GM23248 (cell line): ENCODE data around the gene BMPR1B. TPM values are rescaled to one million over a fixed set of nuclear protein-coding genes. Genes with fewer than 3 reads are reported as not detected.
A peak's percentile ranks its signal among the peaks of the same experiment; 100 is the strongest.

Source experiments
- DNase-seq: peaks from one replicate; pipeline ENCODE4 v3.0.0-alpha.2; 2015
- H2AFZ ChIP-seq: fragments of 200-600 bp; sonication (generic); 2 replicates; pipeline ENCODE4 v1.6.1; 2016; ENCODE audit warnings: antibody characterized with exemption
- H3F3A ChIP-seq: fragments of 200-600 bp; sonication (generic); 2 replicates; pipeline ENCODE4 v1.6.1; 2016; ENCODE audit warnings: mild to moderate bottlenecking, antibody characterized with exemption, mixed run types; ENCODE audit not compliant: insufficient read depth
- H3K27ac ChIP-seq: fragments of 200-600 bp; sonication (generic); 2 replicates; pipeline ENCODE4 v1.5.1; 2016; ENCODE audit warnings: mild to moderate bottlenecking
- H3K27me3 ChIP-seq: fragments of 200-600 bp; sonication (generic); replicated peaks from 2 replicates; pipeline ENCODE4 v1.6.1; 2016; ENCODE audit warnings: mild to moderate bottlenecking; ENCODE audit not compliant: insufficient read depth
- H3K36me3 ChIP-seq: fragments of 200-600 bp; sonication (generic); 2 replicates; pipeline ENCODE4 v1.6.1; 2016; ENCODE audit warnings: low read depth, mild to moderate bottlenecking
- H3K4me1 ChIP-seq: fragments of 200-600 bp; sonication (generic); 2 replicates; pipeline ENCODE4 v1.6.1; 2016; ENCODE audit warnings: mild to moderate bottlenecking; ENCODE audit not compliant: insufficient read depth
- H3K4me2 ChIP-seq: fragments of 200-600 bp; sonication (generic); one replicate; pipeline ENCODE4 v1.6.1; 2016; ENCODE audit warnings: mild to moderate bottlenecking; ENCODE audit not compliant: unreplicated experiment
- H3K4me3 ChIP-seq: fragments of 200-600 bp; sonication (generic); 2 replicates; pipeline ENCODE4 v1.5.1; 2016; ENCODE audit warnings: mild to moderate bottlenecking
- H3K79me2 ChIP-seq: fragments of 200-600 bp; sonication (generic); 2 replicates; pipeline ENCODE4 v1.6.1; 2016; ENCODE audit warnings: mild to moderate bottlenecking; ENCODE audit not compliant: insufficient read depth
- H3K9ac ChIP-seq: fragments of 200-600 bp; sonication (generic); 2 replicates; pipeline ENCODE4 v1.6.1; 2016; ENCODE audit warnings: mild to moderate bottlenecking
- H3K9me2 ChIP-seq: fragments of 200-600 bp; sonication (generic); 2 replicates; pipeline ENCODE4 v1.6.1; 2016; ENCODE audit warnings: mixed run types, mild to moderate bottlenecking, moderate library complexity; ENCODE audit not compliant: insufficient read depth
- H3K9me3 ChIP-seq: fragments of 200-600 bp; sonication (generic); one replicate; pipeline ENCODE4 v1.6.1; 2017; ENCODE audit warnings: low read depth
- H4K20me1 ChIP-seq: fragments of 200-600 bp; sonication (generic); 2 replicates; pipeline ENCODE4 v1.6.0; 2016; ENCODE audit not compliant: insufficient read depth
- EZH2 ChIP-seq: fragments of 200-600 bp; sonication (generic); IDR thresholded peaks from 2 replicates; pipeline ENCODE4 v1.6.1; 2018; ENCODE audit warnings: antibody characterized with exemption, mild to moderate bottlenecking; ENCODE audit not compliant: insufficient read depth, poor library complexity, severe bottlenecking
- EZH2phosphoT487 ChIP-seq: fragments of 200-600 bp; sonication (generic); IDR thresholded peaks from 2 replicates; pipeline ENCODE4 v1.6.1; 2018; ENCODE audit warnings: antibody characterized with exemption, moderate library complexity, mild to moderate bottlenecking, low read depth; ENCODE audit not compliant: insufficient read depth
- WGBS, 2 experiments: methylation state at CpG; one replicate each; pipeline ENCODE4 v1.1.6; 2015 to 2017; ENCODE audit warnings: low lambda C conversion rate in 2 of 2, low coverage in 1 of 2; ENCODE audit errors: missing lambda C conversion rate in 2 of 2; 5-methylcytosine and 5-hydroxymethylcytosine counted together
- in situ Hi-C: fragments of 300-500 bp; cut with MboI; formaldehyde crosslinking; loops from 2 replicates; pipeline ENCODE4 v1.15.0; 2020
- polyA plus RNA-seq: library from polyadenylated mRNA; unstranded; fragments of >200 nt; fragmentation: Nextera tagmentation; extraction: Ambion mirVana; gene quantifications from 2 replicates; pipeline ENCODE4 v1.2.1, GENCODE V29; 2016
- total RNA-seq: library from RNA; depleted of rRNA; stranded (reverse); fragments of >200 nt; shearing (Covaris generic); gene quantifications from 2 replicates; pipeline ENCODE4 v1.2.3, GENCODE V29; 2014

Gene BMPR1B
- total and polyA plus RNA-seq, 2 experiments from 2014 or later: 0.60 to 0.76 TPM

DNA sequence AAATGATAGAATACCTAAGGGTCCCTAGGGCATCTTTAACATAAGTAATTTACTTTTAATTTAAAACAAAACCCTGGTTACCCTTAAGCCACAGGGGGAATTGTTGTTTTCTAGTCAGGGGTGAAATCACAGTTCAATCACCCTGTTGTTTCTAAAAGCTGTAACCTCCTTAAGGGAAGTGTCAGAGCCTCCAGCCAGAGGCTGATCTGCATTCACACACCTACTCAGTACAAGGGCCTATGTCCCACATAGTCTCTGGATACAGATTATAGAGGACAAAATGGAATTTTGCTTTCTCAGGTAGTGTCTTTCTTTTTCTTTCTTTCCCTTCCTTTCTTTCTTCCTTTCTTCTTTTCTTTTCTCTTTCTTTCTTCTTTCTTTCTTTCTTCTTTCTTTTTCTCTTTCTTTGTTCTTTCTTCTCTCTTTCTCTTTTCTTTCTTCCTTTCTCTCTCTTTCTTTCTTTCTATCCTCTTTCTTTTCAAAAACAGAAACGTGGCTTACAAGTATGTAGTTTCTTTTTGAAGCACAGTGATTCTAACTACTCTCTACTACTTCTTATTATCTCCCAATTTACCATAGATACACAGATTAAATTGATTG, 31.1 kb upstream of the BMPR1B start:
- H3K4me2 ChIP-seq: no peak overlapping the region
- 63 to 68% methylated on average over 1 of the region's 1 CpG for WGBS, 2 experiments
- H3K27ac ChIP-seq: no peak overlapping the region
- no peaks in the 10 kb centered on the region for H3K79me2 ChIP-seq
- no peak overlapping the region for H3K9ac ChIP-seq
- no peaks in the 10 kb centered on the region for H4K20me1 ChIP-seq
- H3K36me3 ChIP-seq: no peaks in the 10 kb centered on the region
- no peaks in the 10 kb centered on the region for H3K27me3 ChIP-seq
- no peaks in the 10 kb centered on the region for H3F3A ChIP-seq
- in situ Hi-C loops: loop anchor here (10.0 kb wide), 1 partner anchor 102 kb away; no protein-coding TSS in a partner anchor
- no peak for DNase-seq
- no peak for TF ChIP-seq EZH2
- no peak for TF ChIP-seq EZH2phosphoT487
- H3K9me3 ChIP-seq: no peaks in the 10 kb centered on the region
- no peaks in the 10 kb centered on the region for H3K9me2 ChIP-seq
- no peak overlapping the region for H2AFZ ChIP-seq
- 0 out of 2 replicates have a peak, but pooled peaks cover 4% of the 10 kb centered on the region for H3K4me1 ChIP-seq
- no peak overlapping the region for H3K4me3 ChIP-seq

DNA sequence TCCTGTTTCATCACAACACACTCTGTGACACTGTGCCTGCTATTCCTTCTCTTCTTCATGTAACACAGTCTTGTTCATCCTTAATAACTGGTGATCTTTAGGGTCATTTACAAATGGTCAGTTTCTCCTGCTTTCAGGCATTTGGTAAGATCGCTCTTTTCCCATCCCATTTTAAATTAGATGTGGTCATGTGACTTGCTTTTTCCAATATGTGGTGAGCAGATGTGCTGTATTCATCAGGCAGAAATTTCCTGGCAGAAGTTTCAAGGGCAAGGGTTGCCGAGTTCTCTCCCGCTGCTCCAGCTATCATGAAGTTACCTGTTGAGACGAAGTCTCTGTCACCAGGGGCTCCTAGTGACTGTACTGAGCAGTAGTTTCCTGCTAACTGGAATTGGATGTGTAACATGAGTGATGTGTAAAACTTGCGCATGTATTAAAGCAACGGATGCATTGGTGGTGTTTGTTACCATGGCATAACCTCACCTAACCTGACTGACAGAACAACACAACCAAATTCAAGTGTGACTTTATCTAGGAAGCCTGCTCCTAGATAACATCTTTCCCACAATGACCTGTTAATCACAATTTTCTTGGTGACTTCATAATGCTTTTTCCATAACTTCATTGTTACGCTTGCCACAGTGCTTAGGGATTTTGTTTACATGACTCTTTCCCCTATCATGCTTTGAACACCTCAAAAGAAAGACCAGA, 29.5 kb upstream of the BMPR1B start:
- 50 to 53% methylated on average over 7 of the region's 7 CpGs for WGBS, 2 experiments
- H3K4me1 ChIP-seq: 0 out of 2 replicates have a peak, but pooled peaks cover 4% of the 10 kb centered on the region
- H3K4me2 ChIP-seq: no peak overlapping the region
- H3K9me2 ChIP-seq: no peaks in the 10 kb centered on the region
- no peak for TF ChIP-seq EZH2phosphoT487
- no peak for TF ChIP-seq EZH2
- H3K27ac ChIP-seq: no peak overlapping the region
- no peak overlapping the region for H3K4me3 ChIP-seq
- in situ Hi-C loops: loop anchor here (10.0 kb wide), 1 partner anchor 103 kb away; no protein-coding TSS in a partner anchor
- peak overlapping the region; percentile 46 for H2AFZ ChIP-seq
- no peak overlapping the region for H3K9ac ChIP-seq
- no peaks in the 10 kb centered on the region for H4K20me1 ChIP-seq
- H3K36me3 ChIP-seq: no peaks in the 10 kb centered on the region
- H3K27me3 ChIP-seq: no peaks in the 10 kb centered on the region
- no peaks in the 10 kb centered on the region for H3K9me3 ChIP-seq
- DNase-seq: peak; percentile 46
- H3K79me2 ChIP-seq: no peaks in the 10 kb centered on the region
- H3F3A ChIP-seq: no peaks in the 10 kb centered on the region

DNA sequence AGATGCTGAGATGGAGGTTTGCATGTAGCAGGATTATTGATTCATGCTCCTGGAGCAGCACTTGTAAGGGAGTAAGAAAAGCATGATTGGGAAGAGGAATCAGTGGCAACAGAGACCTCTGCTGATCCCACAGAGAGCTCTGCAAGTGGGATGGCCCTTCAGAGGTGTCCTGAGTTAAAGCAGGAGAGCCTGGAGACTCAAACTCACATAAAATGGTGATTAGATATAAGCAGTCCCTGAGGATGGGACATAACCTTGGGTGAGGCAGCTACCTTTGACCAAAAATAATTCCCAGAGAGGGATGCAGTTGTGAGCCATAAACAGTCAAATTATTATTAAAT, 25.4 kb upstream of the BMPR1B start:
- no peaks in the 10 kb centered on the region for H3K27me3 ChIP-seq
- in situ Hi-C loops: no loop called here
- no peak for DNase-seq

GRCh38 chr4:94739741-94740140, 18.0 kb upstream of the BMPR1B start:
- Histone ChIP-seq H3K27ac (no peak overlapping the region), H3K9ac (no peak overlapping the region), H2AFZ (no peak overlapping the region), H3K9me3 (no peaks in the 10 kb centered on the region), H3F3A (no peaks in the 10 kb centered on the region), H3K4me2 (no peak overlapping the region), H3K79me2 (no peaks in the 10 kb centered on the region), H3K36me3 (no peaks in the 10 kb centered on the region), H3K4me3 (no peak overlapping the region), H3K4me1 (no peaks in the 10 kb centered on the region), H3K9me2 (no peaks in the 10 kb centered on the region), H4K20me1 (no peaks in the 10 kb centered on the region), H3K27me3 (no peaks in the 10 kb centered on the region)
- WGBS, 2 experiments: 71 to 72% methylated on average over 6 of the region's 6 CpGs
- in situ Hi-C loops: no loop called here
- TF ChIP-seq EZH2: no peak
- no peak for TF ChIP-seq EZH2phosphoT487
- DNase-seq: no peak

More for the DNA sequence above, 25.4 kb upstream of the BMPR1B start:
- Histone ChIP-seq H3K9me2 (no peaks in the 10 kb centered on the region), H3K27ac (no peak overlapping the region), H4K20me1 (no peaks in the 10 kb centered on the region), H2AFZ (no peak overlapping the region), H3K9ac (no peak overlapping the region), H3K4me3 (no peak overlapping the region), H3K4me1 (0 out of 2 replicates have a peak, but pooled peaks cover 4% of the 10 kb centered on the region), H3F3A (no peaks in the 10 kb centered on the region), H3K9me3 (no peaks in the 10 kb centered on the region), H3K4me2 (no peak overlapping the region), H3K36me3 (no peaks in the 10 kb centered on the region), H3K79me2 (no peaks in the 10 kb centered on the region)
- TF ChIP-seq EZH2phosphoT487: no peak
- no peak for TF ChIP-seq EZH2
